IMR-90 (cell line): ENCODE data around the gene LGI1. TPM values are rescaled to one million over a fixed set of nuclear protein-coding genes. Genes with fewer than 3 reads are reported as not detected.

Experiments used
- ATAC-seq: fragments of 200-7000 bp; cut with Tn5 transposase; 2 replicates; pipeline ENCODE4 v1.9.1; 2020; ENCODE audit warnings: low read depth, mild to moderate bottlenecking, moderate library complexity
- BruUV-seq: library from RNA; stranded (reverse); fragments of 400-500 nt; replicated peaks from 2 replicates; lab custom pipeline; 2021; lab: Mats Ljungman, UMichigan
- CTCF ChIA-PET: fragments of 300-600 bp; formaldehyde crosslinking; extraction: SDS; loops from one replicate; lab custom pipeline; 2021; ENCODE audit warnings: antibody characterized with exemption; lab: Yijun Ruan, JAX
- POLR2A ChIA-PET: fragments of 300-600 bp; sonication (Branson Sonifier 250); formaldehyde crosslinking; loops from one replicate; lab custom pipeline; 2022; ENCODE audit warnings: antibody characterized with exemption; ENCODE audit not compliant: unreplicated experiment; lab: Charles Lee
- DNase-seq: peaks from one replicate; pipeline ENCODE4 v3.0.0; 2013
- H2AFZ ChIP-seq: replicated peaks from 2 replicates; pipeline ENCODE3; 2013; ENCODE audit warnings: low read length, mild to moderate bottlenecking; ENCODE audit not compliant: poor library complexity
- H2AK5ac ChIP-seq: 2 replicates; pipeline ENCODE4 v1.6.1; 2013; ENCODE audit warnings: low read depth, low read length, inconsistent platforms
- H2AK9ac ChIP-seq: replicated peaks from 2 replicates; pipeline ENCODE3; 2013; ENCODE audit warnings: mild to moderate bottlenecking, low read depth, low read length, moderate library complexity; ENCODE audit not compliant: poor library complexity
- H2BK120ac ChIP-seq: 2 replicates; pipeline ENCODE4 v1.6.1; 2013; ENCODE audit warnings: low read depth, low read length, inconsistent platforms
- H2BK15ac ChIP-seq: 3 replicates; pipeline ENCODE4 v1.6.1; 2013; ENCODE audit warnings: low read depth, low read length, inconsistent platforms
- H2BK20ac ChIP-seq: 2 replicates; pipeline ENCODE4 v1.6.1; 2013; ENCODE audit warnings: low read depth, mild to moderate bottlenecking, inconsistent platforms, low read length, moderate library complexity
- H2BK5ac ChIP-seq: 2 replicates; pipeline ENCODE4 v1.6.1; 2013; ENCODE audit warnings: mild to moderate bottlenecking, low read depth, low read length, inconsistent platforms; ENCODE audit not compliant: poor library complexity, severe bottlenecking
- H3K14ac ChIP-seq: replicated peaks from 2 replicates; pipeline ENCODE4 v1.6.1; 2013; ENCODE audit warnings: low read depth, low read length, inconsistent platforms
- H3K18ac ChIP-seq: 2 replicates; pipeline ENCODE4 v1.6.1; 2013; ENCODE audit warnings: low read depth, low read length, control low read depth
- H3K23ac ChIP-seq: 2 replicates; pipeline ENCODE4 v1.6.1; 2013; ENCODE audit warnings: low read depth, low read length, inconsistent platforms
- H3K27ac ChIP-seq: 2 replicates; pipeline ENCODE4 v1.5.1; 2013; ENCODE audit warnings: mild to moderate bottlenecking, control low read depth, low read length; ENCODE audit not compliant: insufficient read depth
- H3K27me3 ChIP-seq: 2 replicates; pipeline ENCODE4 v1.6.1; 2013; ENCODE audit warnings: low read length; ENCODE audit not compliant: control insufficient read depth, insufficient read depth
- H3K36me3 ChIP-seq: 2 replicates; pipeline ENCODE4 v1.6.1; 2013; ENCODE audit warnings: low read length, mixed read lengths; ENCODE audit not compliant: control insufficient read depth, insufficient read depth
- H3K4ac ChIP-seq: 2 replicates; pipeline ENCODE4 v1.6.1; 2013; ENCODE audit warnings: low read depth, low read length, inconsistent platforms
- H3K4me1 ChIP-seq: 2 replicates; pipeline ENCODE4 v1.6.1; 2013; ENCODE audit warnings: low read length, mixed read lengths; ENCODE audit not compliant: control insufficient read depth, insufficient read depth
- H3K4me2 ChIP-seq: 2 replicates; pipeline ENCODE4 v1.6.1; 2013; ENCODE audit warnings: low read depth, mild to moderate bottlenecking, control low read depth, low read length, moderate library complexity
- H3K4me3 ChIP-seq: 2 replicates; pipeline ENCODE4 v1.5.1; 2013; ENCODE audit warnings: low read depth, mild to moderate bottlenecking, control low read depth, low read length, moderate library complexity; ENCODE audit not compliant: insufficient read depth
- H3K56ac ChIP-seq: 2 replicates; pipeline ENCODE4 v1.6.1; 2013; ENCODE audit warnings: low read length, inconsistent platforms; ENCODE audit not compliant: insufficient read depth; ENCODE audit errors: extremely low read depth
- H3K79me1 ChIP-seq, 2 experiments: 2 replicates each; pipeline ENCODE4 v1.6.1; 2013; ENCODE audit warnings: low read length in 2 of 2, inconsistent platforms in 1 of 2, low read depth in 1 of 2
- H3K9ac ChIP-seq: 2 replicates; pipeline ENCODE4 v1.6.1; 2013; ENCODE audit warnings: low read depth, low read length, control low read depth
- H3K9me1 ChIP-seq: 2 replicates; pipeline ENCODE4 v1.6.1; 2013; ENCODE audit warnings: low read length, inconsistent platforms; ENCODE audit not compliant: insufficient read depth
- H3K9me3 ChIP-seq: 2 replicates; pipeline ENCODE4 v1.6.1; 2013; ENCODE audit warnings: low read length; ENCODE audit not compliant: control insufficient read depth, insufficient read depth
- H4K20me1 ChIP-seq: 2 replicates; pipeline ENCODE4 v1.6.1; 2013; ENCODE audit warnings: low read length, inconsistent platforms; ENCODE audit not compliant: insufficient read depth
- H4K5ac ChIP-seq: 2 replicates; pipeline ENCODE4 v1.6.1; 2013; ENCODE audit warnings: mild to moderate bottlenecking, low read depth, low read length, control low read depth
- H4K8ac ChIP-seq, 2 experiments: 2 replicates each; pipeline ENCODE4 v1.6.1; 2013; ENCODE audit warnings: low read depth in 2 of 2, low read length in 2 of 2, control low read depth in 1 of 2, inconsistent platforms in 1 of 2
- H4K91ac ChIP-seq: 2 replicates; pipeline ENCODE4 v1.6.1; 2013; ENCODE audit warnings: low read depth, low read length, inconsistent platforms; ENCODE audit not compliant: insufficient read depth
- BHLHE40 ChIP-seq: fragments of 150-350 bp; IDR thresholded peaks from 2 replicates; pipeline ENCODE4 v1.6.1; 2016; ENCODE audit warnings: mild to moderate bottlenecking, low read depth, low read length
- CEBPB ChIP-seq: IDR thresholded peaks from 2 replicates; pipeline ENCODE4 v1.6.1; 2012; ENCODE audit warnings: low read depth, low read length, improper control_type of control experiment
- CHD1 ChIP-seq: IDR thresholded peaks from 2 replicates; pipeline ENCODE4 v1.6.1; 2012; ENCODE audit warnings: low read depth, low read length, improper control_type of control experiment
- CTCF ChIP-seq: conservative IDR thresholded peaks from 2 replicates; pipeline ENCODE4 v1.5.1; 2012; ENCODE audit warnings: mild to moderate bottlenecking, low read depth, low read length, improper control_type of control experiment
- ELK1 ChIP-seq: fragments of 150-350 bp; IDR thresholded peaks from 2 replicates; pipeline ENCODE4 v1.6.1; 2016; ENCODE audit warnings: low read depth, mild to moderate bottlenecking, low read length, moderate library complexity, borderline replicate concordance
- FOS ChIP-seq: fragments of 150-350 bp; IDR thresholded peaks from 2 replicates; pipeline ENCODE4 v1.6.1; 2016; ENCODE audit warnings: low read depth, low read length
- MAFK ChIP-seq: IDR thresholded peaks from 2 replicates; pipeline ENCODE4 v1.6.1; 2012; ENCODE audit warnings: low read depth, low read length, improper control_type of control experiment
- MAZ ChIP-seq: IDR thresholded peaks from 2 replicates; pipeline ENCODE4 v1.6.1; 2012; ENCODE audit warnings: low read depth, mild to moderate bottlenecking, low read length, improper control_type of control experiment, moderate library complexity, borderline replicate concordance
- MXI1 ChIP-seq: IDR thresholded peaks from 2 replicates; pipeline ENCODE4 v1.6.1; 2012; ENCODE audit warnings: low read depth, mild to moderate bottlenecking, low read length, moderate library complexity, borderline replicate concordance
- NFE2L2 ChIP-seq: fragments of 150-350 bp; IDR thresholded peaks from 2 replicates; pipeline ENCODE4 v1.6.1; 2016; ENCODE audit warnings: low read depth, mild to moderate bottlenecking, low read length
- POLR2A ChIP-seq: IDR thresholded peaks from 2 replicates; pipeline ENCODE4 v1.6.1; 2012; ENCODE audit warnings: mild to moderate bottlenecking, low read depth, low read length
- RAD21 ChIP-seq: IDR thresholded peaks from 2 replicates; pipeline ENCODE4 v1.6.1; 2012; ENCODE audit warnings: low read length, improper control_type of control experiment
- RCOR1 ChIP-seq: IDR thresholded peaks from 2 replicates; pipeline ENCODE4 v1.6.1; 2012; ENCODE audit warnings: mild to moderate bottlenecking, low read length, improper control_type of control experiment; ENCODE audit not compliant: insufficient replicate concordance
- RFX5 ChIP-seq: IDR thresholded peaks from 2 replicates; pipeline ENCODE4 v1.8.0; 2012; ENCODE audit warnings: low read depth, mild to moderate bottlenecking, low read length, moderate library complexity
- SMC3 ChIP-seq: fragments of 150-350 bp; IDR thresholded peaks from 2 replicates; pipeline ENCODE4 v1.6.1; 2016; ENCODE audit warnings: low read depth, mild to moderate bottlenecking, antibody characterized with exemption, low read length, moderate library complexity
- WGBS, 2 experiments: methylation state at CpG; one replicate each; pipeline versions ENCODE4 v1.1.5 to v1.1.7; 2013; ENCODE audit warnings: missing lambda C conversion rate in 2 of 2; ENCODE audit not compliant: insufficient read length in 1 of 2; ENCODE audit errors: extremely low coverage in 2 of 2; 5-methylcytosine and 5-hydroxymethylcytosine counted together
- dilution Hi-C: fragments of 300-500 bp; cut with HindIII; formaldehyde crosslinking; loops from one replicate; pipeline ENCODE4 v1.14.3; 2018; ENCODE audit warnings: low sequenced_read_pairs; ENCODE audit not compliant: unreplicated experiment
- in situ Hi-C: fragments of 300-500 bp; cut with MboI; formaldehyde crosslinking; loops from 3 replicates; pipeline ENCODE4 v1.14.3; 2019; ENCODE audit warnings: low sequenced_read_pairs, inconsistent platforms, mixed read lengths
- intact Hi-C: fragments of 100-400 bp; cut with micrococcal nuclease; formaldehyde crosslinking; loops from 2 replicates; pipeline ENCODE4 v1.10.0; 2022
- polyA plus RNA-seq, 3 experiments: library from polyadenylated mRNA; depleted of rRNA; stranded (reverse); fragments of >200 nt; gene quantifications; 2 replicates each; pipeline ENCODE4 v1.2.3, GENCODE V29; 2012; ENCODE audit warnings: low replicate concordance in 1 of 3
- total RNA-seq: library from RNA; depleted of rRNA; stranded (reverse); fragments of >200 nt; gene quantifications from 2 replicates; pipeline ENCODE4 v1.2.3, GENCODE V29; 2012
- TF ChIP-seq, protein P1 (sequence below): fragments of 150-350 bp; IDR thresholded peaks from 2 replicates; pipeline ENCODE4 v1.6.1; 2017; ENCODE audit warnings: mild to moderate bottlenecking, antibody characterized with exemption, low read length, low read depth

The LGI1 gene
- total and polyA plus RNA-seq, 2 of the 4 experiments (the other 2 are of a cell fraction): not detected

- in situ Hi-C loops (no loop called here), dilution Hi-C loops (no loop called here), intact Hi-C loops (no loop called here)
- no peak overlapping the region for H3K27ac ChIP-seq
- H3K4me1 ChIP-seq: no peaks in the 10 kb centered on the region
- no peak overlapping the region for H3K56ac ChIP-seq
- H3K4me3 ChIP-seq: no peak overlapping the region
- H4K8ac ChIP-seq: no peak overlapping the region
- no peaks in the 10 kb centered on the region for H3K9me1 ChIP-seq
- H4K91ac ChIP-seq: no peak overlapping the region
- H3K9ac ChIP-seq: no peak overlapping the region
- no peak overlapping the region for H2BK20ac ChIP-seq
- H3K27me3 ChIP-seq: peaks cover 55% of the 10 kb centered on the region
- no peak overlapping the region for H2BK15ac ChIP-seq
- no TSS peak for BruUV-seq
- WGBS, 2 experiments: 20% methylated on average over 1 of the region's 3 CpGs; no CpG with 5 or more reads in 1 of the 2 experiments
- ATAC-seq (no peak), DNase-seq (no peak)
- no peak overlapping the region for H2AK5ac ChIP-seq
- no peak overlapping the region for H3K4me2 ChIP-seq
- H3K14ac ChIP-seq: no peak overlapping the region
- no peak overlapping the region for H3K4ac ChIP-seq
- CTCF ChIA-PET: no interaction called here
- no peak overlapping the region for H3K23ac ChIP-seq
- H2BK5ac ChIP-seq: no peak overlapping the region
- H3K79me1 ChIP-seq: no peaks in the 10 kb centered on the region
- no peak overlapping the region for H3K18ac ChIP-seq
- H2BK120ac ChIP-seq: no peak overlapping the region
- POLR2A ChIA-PET: no interaction called here
- no peak overlapping the region for H2AFZ ChIP-seq
- no peak overlapping the region for H4K5ac ChIP-seq
- TF ChIP-seq NFE2L2 (no peak), ELK1 (no peak), MXI1 (no peak), RAD21 (no peak), RFX5 (no peak), SMC3 (no peak), CHD1 (no peak), RCOR1 (no peak), MAFK (no peak), MAZ (no peak), CEBPB (no peak), CTCF (no peak), POLR2A (no peak), BHLHE40 (no peak), FOS (no peak)
- TF ChIP-seq, protein P1, sequence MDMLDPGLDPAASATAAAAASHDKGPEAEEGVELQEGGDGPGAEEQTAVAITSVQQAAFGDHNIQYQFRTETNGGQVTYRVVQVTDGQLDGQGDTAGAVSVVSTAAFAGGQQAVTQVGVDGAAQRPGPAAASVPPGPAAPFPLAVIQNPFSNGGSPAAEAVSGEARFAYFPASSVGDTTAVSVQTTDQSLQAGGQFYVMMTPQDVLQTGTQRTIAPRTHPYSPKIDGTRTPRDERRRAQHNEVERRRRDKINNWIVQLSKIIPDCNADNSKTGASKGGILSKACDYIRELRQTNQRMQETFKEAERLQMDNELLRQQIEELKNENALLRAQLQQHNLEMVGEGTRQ: no peak
- no peak overlapping the region for H2AK9ac ChIP-seq
- H3K9me3 ChIP-seq: no peaks in the 10 kb centered on the region
- H3K36me3 ChIP-seq: no peaks in the 10 kb centered on the region
- no peaks in the 10 kb centered on the region for H4K20me1 ChIP-seq
Measured at GRCh38 chr10:93756118-93756517, 1.6 kb upstream of the LGI1 start.
